ENCODE data around the gene MRGPRE.

Gene MRGPRE

DNA sequence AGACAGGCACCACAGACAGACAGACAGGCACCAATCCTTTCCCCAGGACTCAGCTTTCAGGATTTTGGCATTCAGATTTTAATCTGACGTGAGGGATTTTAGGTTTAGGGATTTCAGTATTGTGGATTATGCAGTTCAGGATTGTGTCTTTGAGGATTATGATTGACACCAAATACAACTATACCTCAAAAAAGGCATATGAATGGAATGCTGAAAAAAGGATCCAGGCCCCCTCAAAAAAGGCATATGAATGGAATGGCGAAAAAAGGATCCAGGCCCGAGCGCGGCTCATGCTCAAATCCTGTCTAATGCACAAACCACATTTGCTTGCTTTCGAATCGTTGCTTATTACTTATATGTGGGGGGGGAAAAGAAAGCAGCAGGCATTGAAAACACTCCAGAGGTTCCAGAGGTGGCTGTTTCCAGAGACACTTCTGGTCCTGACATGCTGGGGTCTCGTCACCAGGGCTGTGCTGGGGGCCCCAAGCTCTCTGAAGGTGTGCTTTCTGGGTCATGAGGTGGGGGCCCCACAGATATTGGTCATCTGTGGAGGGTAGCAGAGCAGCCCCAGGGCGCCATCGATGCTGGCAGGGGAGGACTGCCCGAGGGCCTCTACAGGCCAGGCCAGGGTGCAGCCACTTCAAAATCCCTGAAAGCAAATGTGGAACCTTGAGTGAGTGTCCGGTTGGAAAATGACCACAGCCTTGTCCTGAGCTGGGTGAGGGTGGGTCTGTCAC lies 50.3 kb downstream of the MRGPRE start:
- H3K27ac ChIP-seq (ENCODE audit: low read depth, low read length) = no peak overlapping the region
- H3K9ac ChIP-seq (ENCODE audit: low read length) = no peak overlapping the region
- no peak overlapping the region for H3K4me3 ChIP-seq (ENCODE audit: low read depth, low read length)
- H3K4me1 ChIP-seq (ENCODE audit: control insufficient read depth, insufficient read depth, low read length) = no peaks in the 10 kb centered on the region; the same call in 1 of the 2 replicates
- no peaks in the 10 kb centered on the region for H3K27me3 ChIP-seq (ENCODE audit: control insufficient read depth, insufficient read depth, low read length)
- H3K36me3 ChIP-seq (ENCODE audit: control insufficient read depth, insufficient read depth, low read length) = no peaks in the 10 kb centered on the region
- peaks cover 4% of the 10 kb centered on the region; the same call in 1 of the 2 replicates for H3K9me3 ChIP-seq (ENCODE audit: control insufficient read depth, insufficient read depth, low read depth, low read length)

DNA sequence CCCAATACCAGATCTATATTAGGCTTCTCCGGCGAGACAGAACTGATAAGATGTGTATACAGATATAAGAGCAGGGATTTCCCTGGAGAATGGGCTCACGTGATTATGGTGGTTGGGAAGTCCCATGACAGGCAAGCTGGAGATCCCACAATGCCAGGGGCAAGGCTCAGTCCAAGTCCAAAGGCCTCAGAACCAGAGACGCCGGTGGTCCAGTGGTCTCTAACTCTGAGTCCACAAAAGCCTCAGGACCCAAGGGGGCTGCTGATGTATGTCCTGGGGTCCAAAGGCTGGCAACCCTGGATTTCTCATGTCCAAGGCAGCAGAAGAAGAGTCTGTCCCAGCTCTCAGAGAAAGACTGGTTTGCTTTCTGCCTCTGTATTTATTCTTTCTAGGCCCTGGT lies 51.3 kb downstream of the MRGPRE start:
- no peaks in the 10 kb centered on the region for H3K36me3 ChIP-seq (ENCODE audit: control insufficient read depth, insufficient read depth, low read length)
- H3K9me3 ChIP-seq (ENCODE audit: control insufficient read depth, insufficient read depth, low read depth, low read length) = peaks cover 12% of the 10 kb centered on the region; the same call in 1 of the 2 replicates

DNA sequence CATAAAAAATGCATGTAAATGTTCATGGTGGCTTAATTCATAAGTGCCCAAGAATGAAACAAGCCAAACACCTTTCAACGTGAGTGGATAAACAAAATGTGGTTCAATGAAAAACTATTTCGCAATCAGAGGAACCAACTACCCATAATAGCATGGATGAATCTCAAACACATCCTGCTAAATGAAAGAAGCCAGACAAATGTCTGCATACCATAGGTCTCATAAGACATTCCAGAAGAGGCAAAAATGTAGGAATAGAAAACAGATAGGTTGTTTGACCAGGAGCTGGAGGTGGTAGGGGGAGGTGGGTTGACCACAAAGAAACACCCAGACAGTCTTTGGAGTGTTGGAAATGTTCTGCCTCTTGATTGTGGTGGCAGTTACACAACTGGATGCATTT lies 53.9 kb downstream of the MRGPRE start:
- Histone ChIP-seq H3K4me3 (ENCODE audit: low read depth, low read length) (no peak overlapping the region), H3K27me3 (ENCODE audit: control insufficient read depth, insufficient read depth, low read length) (no peaks in the 10 kb centered on the region), H3K27ac (ENCODE audit: low read depth, low read length) (no peak overlapping the region), H3K9me3 (ENCODE audit: control insufficient read depth, insufficient read depth, low read depth, low read length) (peaks cover 12% of the 10 kb centered on the region; the same call in 1 of the 2 replicates), H3K9ac (ENCODE audit: low read length) (no peak overlapping the region), H3K4me1 (ENCODE audit: control insufficient read depth, insufficient read depth, low read length) (no peaks in the 10 kb centered on the region), H3K36me3 (ENCODE audit: control insufficient read depth, insufficient read depth, low read length) (no peaks in the 10 kb centered on the region)

More for the DNA sequence above, 51.3 kb downstream of the MRGPRE start:
- H3K9ac ChIP-seq (ENCODE audit: low read length) = no peak overlapping the region
- no peak overlapping the region for H3K27ac ChIP-seq (ENCODE audit: low read depth, low read length)
- no peaks in the 10 kb centered on the region; the same call in 1 of the 2 replicates for H3K4me1 ChIP-seq (ENCODE audit: control insufficient read depth, insufficient read depth, low read length)
- H3K4me3 ChIP-seq (ENCODE audit: low read depth, low read length) = no peak overlapping the region
- no peaks in the 10 kb centered on the region for H3K27me3 ChIP-seq (ENCODE audit: control insufficient read depth, insufficient read depth, low read length)

DNA sequence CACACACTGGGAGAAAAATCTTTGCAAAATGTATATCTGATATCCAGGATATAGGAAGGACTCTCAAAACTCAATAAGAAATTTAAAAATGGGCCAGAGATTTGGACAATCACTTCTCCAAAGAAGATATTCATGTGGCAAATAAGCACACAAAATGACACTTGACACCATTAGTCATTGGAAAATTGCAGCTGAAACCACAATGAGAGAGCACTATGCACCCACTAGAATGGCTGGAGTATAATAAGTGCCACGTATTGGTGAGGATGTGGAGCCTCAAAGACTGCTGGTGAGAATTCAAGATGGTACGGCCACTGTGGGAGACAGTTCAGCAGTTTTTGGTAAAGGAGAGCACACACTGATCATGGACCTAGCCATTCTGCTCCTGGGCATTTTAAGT lies 54.3 kb downstream of the MRGPRE start:
- no peaks in the 10 kb centered on the region for H3K27me3 ChIP-seq (ENCODE audit: control insufficient read depth, insufficient read depth, low read length)
- no peak overlapping the region for H3K27ac ChIP-seq (ENCODE audit: low read depth, low read length)
- no peak overlapping the region for H3K9ac ChIP-seq (ENCODE audit: low read length)
- H3K4me3 ChIP-seq (ENCODE audit: low read depth, low read length) = no peak overlapping the region
- no peaks in the 10 kb centered on the region for H3K36me3 ChIP-seq (ENCODE audit: control insufficient read depth, insufficient read depth, low read length)
- no peaks in the 10 kb centered on the region for H3K4me1 ChIP-seq (ENCODE audit: control insufficient read depth, insufficient read depth, low read length)
- peaks cover 12% of the 10 kb centered on the region; the same call in 1 of the 2 replicates for H3K9me3 ChIP-seq (ENCODE audit: control insufficient read depth, insufficient read depth, low read depth, low read length)

Data from HUES6 (cell line).